ENCODE data around the gene CHD3. TPM values are rescaled to one million over a fixed set of nuclear protein-coding genes. Genes with fewer than 3 reads are reported as not detected.

Gene CHD3
- total RNA-seq, 1 donor from 2014 or later = 129 TPM

GRCh38 chr17:7887482-7888183, 956 bp upstream of the CHD3 start:
- no peak for DNase-seq (ENCODE audit: low spot score)
- Mint-ChIP-seq H3K4me1 (ENCODE audit: low read depth) (peaks cover 3% of the 10 kb centered on the region), H3K27me3 (ENCODE audit: low read depth) (no peaks in the 10 kb centered on the region), H3K36me3 (ENCODE audit: low read depth) (peaks cover 11% of the 10 kb centered on the region), H3K4me3 (ENCODE audit: unreplicated experiment) (no peak overlapping the region), H3K27ac (ENCODE audit: unreplicated experiment) (no peak overlapping the region), H3K9me3 (ENCODE audit: low read depth) (no peaks in the 10 kb centered on the region)
- no peak for TF ChIP-seq CTCF (IDR thresholded peaks at IDR 0.05)

DNA sequence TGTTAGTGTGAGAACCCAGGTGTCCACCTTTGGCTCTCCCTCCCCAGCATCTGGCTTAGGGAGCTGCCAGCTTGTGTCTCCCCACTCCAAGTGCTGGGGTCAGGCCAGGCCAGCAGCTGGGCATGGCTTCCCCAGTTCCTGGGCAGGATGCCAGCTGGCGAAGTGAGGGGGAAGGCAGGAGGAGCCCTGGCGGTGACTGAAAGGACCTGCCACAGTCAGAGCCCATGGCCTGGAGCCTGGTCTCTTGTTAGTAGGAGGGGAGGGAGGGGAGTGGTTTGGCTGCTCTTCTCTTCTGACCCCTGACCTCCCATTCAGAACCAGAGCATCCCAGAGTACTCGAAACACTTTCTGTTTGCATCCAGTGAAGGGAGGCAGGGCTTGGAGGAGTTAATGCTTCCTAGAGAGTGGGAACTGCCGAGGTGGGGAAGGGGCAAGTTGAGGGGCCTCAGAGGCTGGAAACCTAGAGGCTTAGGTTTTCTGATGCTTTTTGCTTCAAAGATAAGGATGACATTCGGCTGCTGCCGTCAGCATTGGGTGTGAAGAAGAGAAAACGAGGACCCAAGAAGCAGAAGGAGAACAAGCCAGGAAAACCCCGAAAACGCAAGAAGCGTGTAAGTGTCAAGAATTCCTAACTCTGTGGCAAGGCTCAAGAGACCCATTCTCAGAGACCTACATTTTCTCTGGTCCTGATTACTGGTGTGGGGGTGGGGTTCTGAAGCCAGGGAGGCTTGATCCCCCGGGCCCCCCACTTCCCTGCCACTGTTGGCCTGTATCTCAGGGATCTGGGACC, 772 bp downstream of the CHD3 start:
- no peak for DNase-seq (ENCODE audit: low spot score)
- no peak overlapping the region for H3K27ac Mint-ChIP-seq (ENCODE audit: unreplicated experiment)
- H3K27me3 Mint-ChIP-seq (ENCODE audit: low read depth) = no peaks in the 10 kb centered on the region
- peaks cover 16% of the 10 kb centered on the region for H3K36me3 Mint-ChIP-seq (ENCODE audit: low read depth)
- peak; percentile 75 for TF ChIP-seq CTCF (IDR thresholded peaks at IDR 0.05)
- H3K9me3 Mint-ChIP-seq (ENCODE audit: low read depth) = no peaks in the 10 kb centered on the region
- H3K4me1 Mint-ChIP-seq (ENCODE audit: low read depth) = no peaks in the 10 kb centered on the region
- H3K4me3 Mint-ChIP-seq (ENCODE audit: unreplicated experiment) = no peak overlapping the region

- TF ChIP-seq CTCF (IDR thresholded peaks at IDR 0.05) = no peak
- Mint-ChIP-seq H3K4me3 (ENCODE audit: unreplicated experiment) (no peak overlapping the region), H3K9me3 (ENCODE audit: low read depth) (no peaks in the 10 kb centered on the region), H3K27me3 (ENCODE audit: low read depth) (no peaks in the 10 kb centered on the region), H3K4me1 (ENCODE audit: low read depth) (no peaks in the 10 kb centered on the region), H3K36me3 (ENCODE audit: low read depth) (peaks cover 43% of the 10 kb centered on the region), H3K27ac (ENCODE audit: unreplicated experiment) (no peak overlapping the region)
- DNase-seq (ENCODE audit: low spot score) = no peak
Observed at GRCh38 chr17:7893187-7893880, 4.7 kb downstream of the CHD3 start.

DNA sequence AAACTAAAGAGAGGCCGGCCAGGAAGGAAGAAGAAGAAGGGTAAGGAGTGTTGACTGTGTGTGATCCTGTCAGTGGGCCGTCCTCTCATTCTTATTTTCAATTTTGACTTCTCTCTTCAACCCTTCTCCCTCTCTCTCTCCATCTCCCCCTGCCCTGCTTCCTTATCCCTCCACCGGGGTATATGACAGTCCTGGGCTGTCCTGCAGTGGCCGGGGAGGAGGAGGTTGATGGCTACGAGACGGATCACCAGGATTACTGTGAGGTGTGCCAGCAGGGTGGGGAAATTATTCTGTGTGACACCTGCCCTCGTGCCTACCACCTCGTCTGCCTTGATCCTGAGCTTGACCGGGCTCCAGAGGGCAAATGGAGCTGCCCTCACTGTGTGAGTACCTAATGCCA, 5.6 kb downstream of the CHD3 start:
- Mint-ChIP-seq H3K36me3 (ENCODE audit: low read depth) (peaks cover 48% of the 10 kb centered on the region), H3K27me3 (ENCODE audit: low read depth) (no peaks in the 10 kb centered on the region), H3K4me1 (ENCODE audit: low read depth) (no peaks in the 10 kb centered on the region), H3K27ac (ENCODE audit: unreplicated experiment) (no peak overlapping the region), H3K4me3 (ENCODE audit: unreplicated experiment) (no peak overlapping the region), H3K9me3 (ENCODE audit: low read depth) (no peaks in the 10 kb centered on the region)
- DNase-seq (ENCODE audit: low spot score) = no peak
- no peak for TF ChIP-seq CTCF (IDR thresholded peaks at IDR 0.05)

DNA sequence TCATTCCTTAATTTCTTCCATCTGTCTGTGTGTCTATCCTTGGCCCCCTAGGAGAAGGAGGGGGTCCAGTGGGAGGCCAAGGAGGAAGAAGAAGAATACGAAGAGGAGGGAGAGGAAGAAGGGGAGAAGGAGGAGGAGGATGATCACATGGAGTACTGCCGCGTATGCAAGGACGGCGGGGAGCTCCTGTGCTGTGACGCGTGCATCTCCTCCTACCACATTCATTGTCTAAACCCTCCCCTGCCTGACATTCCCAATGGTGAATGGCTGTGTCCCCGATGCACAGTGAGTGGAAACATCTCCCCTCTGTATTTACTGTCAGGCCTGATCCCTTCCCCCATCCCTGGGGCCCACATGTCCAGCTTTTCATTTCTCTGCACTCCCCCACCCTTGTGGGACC, 6.3 kb downstream of the CHD3 start:
- no peaks in the 10 kb centered on the region for H3K27me3 Mint-ChIP-seq (ENCODE audit: low read depth)
- no peak for TF ChIP-seq CTCF (IDR thresholded peaks at IDR 0.05)
- peaks cover 53% of the 10 kb centered on the region for H3K36me3 Mint-ChIP-seq (ENCODE audit: low read depth)
- H3K4me1 Mint-ChIP-seq (ENCODE audit: low read depth) = no peaks in the 10 kb centered on the region
- H3K9me3 Mint-ChIP-seq (ENCODE audit: low read depth) = no peaks in the 10 kb centered on the region
- H3K4me3 Mint-ChIP-seq (ENCODE audit: unreplicated experiment) = no peak overlapping the region
- DNase-seq (ENCODE audit: low spot score) = no peak
- H3K27ac Mint-ChIP-seq (ENCODE audit: unreplicated experiment) = no peak overlapping the region
